CD4-positive, alpha-beta T cell treated with Interleukin-4 for 4 hours (primary cell): Measurements from ENCODE around the gene DPYSL3.

ENCODE experiments used
- DNase-seq: peaks from one replicate; pipeline ENCODE4 v3.0.0-alpha.2; 2020

Gene DPYSL3

DNA sequence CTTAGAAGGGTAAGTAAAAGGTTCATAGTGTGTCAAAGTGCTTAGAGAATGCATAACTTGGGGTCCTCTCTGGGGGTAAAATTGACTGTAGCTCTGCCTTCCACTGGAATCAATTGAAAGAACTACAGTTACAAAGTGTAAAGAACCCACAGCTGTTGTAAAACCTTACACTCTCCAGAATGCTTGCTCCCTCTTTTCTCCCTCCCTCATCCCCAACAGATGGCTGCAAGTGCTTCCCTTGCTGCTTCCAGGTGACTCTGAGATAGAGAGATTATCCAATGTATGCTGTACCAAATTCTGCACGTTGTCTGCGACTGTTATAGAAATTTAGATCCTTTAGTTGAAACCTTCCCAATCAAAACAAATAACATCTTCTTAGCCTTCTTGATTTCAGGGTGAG, 149.1 kb downstream of the DPYSL3 start:
- DNase-seq = no peak

DNA sequence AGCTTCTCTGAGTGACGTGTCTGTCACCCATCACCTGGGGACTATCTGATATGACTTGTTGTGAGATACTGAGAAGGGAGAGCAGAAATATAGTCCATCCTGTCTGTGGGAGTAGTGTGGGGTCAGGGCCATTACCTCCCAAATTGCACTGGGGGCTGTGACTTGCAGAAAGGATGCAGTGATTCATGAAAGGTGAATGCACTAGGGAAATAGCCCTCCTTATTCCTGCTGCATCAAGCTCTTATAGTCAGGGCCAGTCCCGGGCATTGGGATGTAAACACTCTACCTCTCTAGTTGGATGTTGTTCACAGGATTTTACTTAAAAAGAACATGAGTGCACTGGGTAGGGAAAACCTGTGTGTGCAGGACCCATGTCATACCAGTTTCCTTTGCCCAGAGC, 150.3 kb downstream of the DPYSL3 start:
- DNase-seq = no peak

- DNase-seq = no peak
These were observed 150.8 kb downstream of the DPYSL3 start for GRCh38 chr5:147359101-147359500.

DNA sequence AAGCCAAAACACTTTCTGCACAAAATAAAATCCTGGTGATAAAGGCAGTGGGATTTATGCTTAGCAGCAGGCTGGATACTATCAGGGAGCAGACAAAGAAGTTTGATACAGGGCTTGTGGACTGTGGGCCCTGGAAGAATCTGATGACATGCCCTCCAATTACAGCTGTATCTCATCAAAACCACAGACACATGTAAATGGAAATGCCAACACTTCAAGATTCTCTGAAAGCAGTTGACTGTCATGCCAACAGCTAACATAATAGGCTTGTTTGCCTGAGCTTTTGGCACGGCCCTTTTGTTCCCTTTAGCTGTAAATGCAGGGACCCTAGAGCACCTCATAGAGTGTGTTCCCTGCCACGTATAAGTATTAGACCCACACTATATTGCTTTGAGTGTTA, 160.6 kb downstream of the DPYSL3 start:
- DNase-seq = no peak

DNA sequence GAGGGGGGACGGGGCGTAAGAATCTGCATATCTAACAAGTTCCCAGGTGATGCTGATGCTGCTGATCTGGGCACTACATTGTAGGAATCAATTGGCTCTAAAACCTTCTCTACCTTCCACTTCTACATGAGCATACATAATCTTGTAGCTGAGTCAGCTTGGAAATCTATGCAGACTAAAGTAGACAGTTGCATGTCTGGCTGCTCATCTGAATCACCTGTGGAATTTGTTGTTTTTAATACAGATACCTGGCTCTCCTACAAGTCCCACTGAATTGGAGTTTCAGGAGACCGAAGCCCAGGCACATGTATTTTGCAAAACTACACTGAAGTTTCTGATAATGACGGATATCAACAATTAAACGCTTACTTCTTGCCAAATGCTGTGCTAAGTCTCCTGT, 161.4 kb downstream of the DPYSL3 start:
- no peak for DNase-seq

DNA sequence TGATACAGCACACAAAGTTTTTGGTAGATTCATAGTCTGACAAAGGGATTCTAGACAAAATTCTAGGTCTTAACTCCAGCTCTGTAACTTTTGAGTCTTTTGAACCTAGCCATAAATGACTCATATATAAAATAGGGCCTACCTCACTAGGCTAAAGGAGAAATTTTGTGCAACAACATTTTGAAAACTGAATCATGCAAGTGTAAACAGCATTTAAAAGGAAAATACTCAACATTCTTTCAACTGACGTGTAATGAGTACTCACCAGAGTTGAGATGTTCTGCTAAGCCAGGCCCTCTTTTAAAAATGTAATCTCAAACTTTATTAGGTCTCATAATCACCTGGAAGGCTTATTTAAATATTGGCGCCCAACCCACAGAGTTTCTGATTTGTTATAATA, 161.8 kb downstream of the DPYSL3 start:
- no peak for DNase-seq

DNA sequence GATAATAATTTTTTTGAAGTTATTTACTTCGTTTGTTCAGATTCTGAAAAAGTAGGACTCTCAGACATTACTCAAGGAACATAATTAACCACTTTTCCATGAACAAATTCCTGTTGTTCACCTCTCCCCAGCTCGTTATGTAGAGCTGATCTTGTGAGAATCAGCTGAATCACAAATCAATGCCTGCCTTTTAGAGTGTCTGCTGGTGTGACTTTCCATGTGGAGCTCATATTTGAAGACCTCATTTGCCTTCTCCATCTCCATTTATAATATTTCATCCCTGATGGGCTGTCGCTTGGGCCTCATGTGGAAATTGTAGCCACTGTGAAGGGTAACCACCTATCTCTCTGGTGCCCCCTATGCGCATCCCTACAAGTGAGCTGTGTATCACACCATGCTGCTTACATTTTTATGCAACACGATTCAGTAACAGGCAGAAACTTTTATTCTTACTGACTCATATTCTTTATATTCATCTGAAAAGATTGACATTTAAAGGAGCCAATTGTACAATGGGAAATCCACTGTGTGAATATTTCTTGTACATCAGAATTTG, 163.8 kb downstream of the DPYSL3 start:
- no peak for DNase-seq

DNA sequence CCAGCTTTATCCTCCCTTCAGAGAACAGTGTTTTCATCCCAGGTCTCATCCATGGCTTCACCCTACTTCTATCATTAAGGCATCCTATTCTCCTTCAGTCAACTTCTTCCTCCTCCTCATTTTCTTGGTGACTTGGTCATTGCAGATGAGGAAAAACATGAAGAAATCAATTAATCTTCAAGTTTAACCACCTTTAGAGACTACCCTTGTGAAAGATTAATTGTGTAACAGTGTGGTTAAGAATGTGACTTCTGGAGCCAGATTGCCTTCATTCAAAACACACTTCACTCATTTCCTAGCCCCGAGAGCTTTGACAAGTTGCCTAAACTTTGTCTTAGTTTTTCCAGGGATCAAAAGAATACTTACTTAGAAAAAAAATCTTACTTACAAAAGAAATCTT, 165.0 kb downstream of the DPYSL3 start:
- DNase-seq = no peak

GRCh38 chr5:147341345-147341744, 168.5 kb downstream of the DPYSL3 start:
- DNase-seq = no peak

GRCh38 chr5:147340941-147341340, 168.9 kb downstream of the DPYSL3 start:
- DNase-seq = no peak
